ENCODE measurements around the gene SMIM17.
"Not testable (repeated sequence)": the region's sequence is repeated elsewhere in the genome, so short reads cannot be mapped to it uniquely, and the experiment has no call there.

Gene SMIM17

DNA sequence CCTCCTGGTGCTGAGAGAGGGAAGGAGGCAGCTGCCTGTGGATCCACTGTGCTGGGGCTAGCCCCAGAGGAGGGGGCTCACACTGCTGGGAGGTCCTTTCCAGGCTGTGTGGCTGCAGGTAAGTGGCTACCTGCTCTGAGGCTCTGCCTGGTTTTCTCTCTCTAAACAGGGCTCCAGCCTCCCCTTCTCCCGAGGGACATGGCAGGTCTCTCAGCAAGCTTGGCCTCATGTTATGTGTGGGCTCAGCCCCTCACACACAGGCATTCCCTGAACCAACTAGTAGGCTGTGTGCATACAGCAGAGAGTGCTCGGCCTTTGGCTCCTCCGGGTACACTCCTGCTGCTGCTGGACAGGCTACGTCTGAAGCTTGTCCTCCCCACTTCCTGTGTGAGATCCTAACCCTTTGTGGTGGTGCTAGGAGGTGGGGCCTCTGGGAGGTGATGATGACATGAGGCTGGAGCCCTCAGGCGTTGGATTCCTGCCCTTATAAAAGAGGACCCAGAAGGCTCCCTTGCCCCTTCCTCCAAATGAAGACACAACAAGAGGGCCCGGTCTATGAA, 24.4 kb downstream of the SMIM17 start:
- TF ChIP-seq, protein P1, sequence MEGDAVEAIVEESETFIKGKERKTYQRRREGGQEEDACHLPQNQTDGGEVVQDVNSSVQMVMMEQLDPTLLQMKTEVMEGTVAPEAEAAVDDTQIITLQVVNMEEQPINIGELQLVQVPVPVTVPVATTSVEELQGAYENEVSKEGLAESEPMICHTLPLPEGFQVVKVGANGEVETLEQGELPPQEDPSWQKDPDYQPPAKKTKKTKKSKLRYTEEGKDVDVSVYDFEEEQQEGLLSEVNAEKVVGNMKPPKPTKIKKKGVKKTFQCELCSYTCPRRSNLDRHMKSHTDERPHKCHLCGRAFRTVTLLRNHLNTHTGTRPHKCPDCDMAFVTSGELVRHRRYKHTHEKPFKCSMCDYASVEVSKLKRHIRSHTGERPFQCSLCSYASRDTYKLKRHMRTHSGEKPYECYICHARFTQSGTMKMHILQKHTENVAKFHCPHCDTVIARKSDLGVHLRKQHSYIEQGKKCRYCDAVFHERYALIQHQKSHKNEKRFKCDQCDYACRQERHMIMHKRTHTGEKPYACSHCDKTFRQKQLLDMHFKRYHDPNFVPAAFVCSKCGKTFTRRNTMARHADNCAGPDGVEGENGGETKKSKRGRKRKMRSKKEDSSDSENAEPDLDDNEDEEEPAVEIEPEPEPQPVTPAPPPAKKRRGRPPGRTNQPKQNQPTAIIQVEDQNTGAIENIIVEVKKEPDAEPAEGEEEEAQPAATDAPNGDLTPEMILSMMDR (IDR thresholded peaks at IDR 0.05; ENCODE audit: insufficient read depth, low read depth, low read length, missing control alignments), result no peak
- H3K4me3 ChIP-seq (ENCODE audit: low read depth, low read length), result no peak overlapping the region
- no peak for DNase-seq (ENCODE audit: low read depth)

DNA sequence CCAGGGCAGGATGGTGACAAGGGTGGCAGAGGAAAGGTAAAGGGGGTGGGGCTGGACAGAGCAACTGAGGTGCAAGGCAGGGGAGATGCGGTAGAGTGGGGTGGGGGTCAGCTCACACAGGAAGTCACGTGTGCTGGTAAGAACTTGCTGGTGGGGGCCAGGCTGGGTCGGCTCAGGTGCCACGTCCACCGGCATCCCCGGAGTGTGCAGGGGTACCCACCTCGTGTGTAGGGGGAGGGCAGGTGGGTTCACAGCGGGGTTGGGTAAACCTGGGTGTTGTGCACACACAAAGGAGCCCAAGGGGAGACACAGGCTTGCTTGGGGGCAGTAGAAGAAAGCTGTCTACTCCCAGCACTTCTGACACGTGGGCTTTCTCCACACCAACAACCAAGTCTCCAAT, 25.7 kb downstream of the SMIM17 start:
- TF ChIP-seq, protein P1 (IDR thresholded peaks at IDR 0.05; ENCODE audit: insufficient read depth, low read depth, low read length, missing control alignments), result no peak
- no peak for DNase-seq (ENCODE audit: low read depth)
- no peak overlapping the region for H3K4me3 ChIP-seq (ENCODE audit: low read depth, low read length)

DNA sequence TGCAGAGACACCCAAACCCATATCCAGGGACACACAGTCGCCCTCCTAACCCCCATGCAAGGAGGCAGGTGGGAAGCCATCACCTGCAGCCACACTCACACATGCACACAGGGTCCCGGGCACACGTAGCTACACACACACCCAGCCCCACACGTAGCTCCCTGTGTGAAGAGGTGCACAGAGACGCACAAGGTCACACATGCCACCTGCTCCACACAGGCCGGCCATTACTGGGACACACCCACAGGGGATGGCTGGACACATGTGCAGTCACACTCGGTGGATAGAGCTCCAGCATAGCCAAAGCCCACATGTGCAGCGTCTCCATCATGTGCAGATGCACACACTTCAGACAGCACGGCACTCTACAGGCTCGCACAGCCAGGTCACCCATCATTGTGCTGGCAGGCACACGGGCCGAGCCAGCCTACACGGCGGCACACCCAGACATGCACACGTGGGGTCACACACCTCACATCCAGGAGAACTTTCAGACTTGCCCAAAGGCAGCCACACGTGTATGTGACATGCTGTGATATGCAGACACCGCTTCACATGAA, 27.5 kb downstream of the SMIM17 start:
- TF ChIP-seq, protein P1 (IDR thresholded peaks at IDR 0.05; ENCODE audit: insufficient read depth, low read depth, low read length, missing control alignments), result no peak
- DNase-seq (ENCODE audit: low read depth), result no peak
- H3K4me3 ChIP-seq (ENCODE audit: low read depth, low read length), result no peak overlapping the region

DNA sequence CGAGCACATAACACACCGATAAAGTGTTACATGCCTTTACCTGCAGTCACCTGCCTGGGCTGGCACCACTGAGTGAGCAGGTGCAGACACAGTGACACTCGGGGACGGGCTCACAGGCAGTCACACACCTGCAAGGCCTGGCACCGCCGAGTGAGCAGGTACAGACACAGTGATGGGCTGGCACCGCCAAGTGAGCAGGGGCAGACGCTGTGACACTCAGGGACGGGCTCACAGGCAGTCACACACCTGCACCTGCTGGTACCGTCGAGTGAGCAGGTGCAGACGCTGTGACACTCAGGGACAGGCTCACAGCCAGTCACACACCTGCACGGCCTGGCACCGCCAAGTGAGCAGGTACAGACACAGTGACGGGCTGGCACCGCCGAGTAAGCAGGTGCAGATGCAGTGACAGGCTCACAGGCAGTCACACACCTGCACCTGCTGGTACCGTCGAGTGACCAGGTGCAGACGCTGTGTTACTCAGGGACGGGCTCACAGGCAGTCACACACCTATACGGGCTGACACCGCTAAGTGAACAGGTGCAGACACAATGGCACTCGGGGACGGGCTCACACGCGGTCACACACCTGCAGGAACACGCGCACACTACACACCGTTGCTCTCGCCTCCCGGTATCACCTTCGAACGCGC, 28.1 kb downstream of the SMIM17 start:
- no peak overlapping the region for H3K4me3 ChIP-seq (ENCODE audit: low read depth, low read length)

DNA sequence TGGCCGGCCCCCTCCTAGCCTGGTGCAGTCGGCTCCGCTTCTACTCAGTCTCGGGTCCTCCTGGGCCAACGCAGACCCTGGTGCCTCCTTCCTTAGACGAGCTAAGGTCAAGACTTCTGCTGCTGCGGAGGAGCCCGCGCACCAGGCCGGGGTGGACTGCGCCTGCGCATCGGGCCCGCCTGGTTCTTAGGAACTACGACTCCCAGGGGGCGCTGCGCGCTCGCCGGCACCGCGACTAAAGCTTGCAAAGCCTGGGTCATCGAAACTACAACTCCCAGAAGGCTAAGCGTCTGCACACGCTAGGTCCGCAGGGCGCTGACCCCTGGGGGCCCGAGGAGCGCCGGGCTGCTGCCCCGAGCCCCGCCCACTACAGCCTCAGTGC, 28.6 kb downstream of the SMIM17 start, which contains the start of gene ZNF835:
Gene ZNF835, minus strand, starts transcription at position 145 of the 382 bp plus-strand sequence. CDS start 6,559 bp downstream, outside the sequence.
- H3K4me3 ChIP-seq (ENCODE audit: low read depth, low read length), result no peak within 1 kb of the TSS
- TF ChIP-seq, protein P1 (IDR thresholded peaks at IDR 0.05; ENCODE audit: insufficient read depth, low read depth, low read length, missing control alignments), result no peak
- DNase-seq (ENCODE audit: low read depth), result peak; percentile 59

More for the DNA sequence above, 28.1 kb downstream of the SMIM17 start:
- TF ChIP-seq, protein P1 (IDR thresholded peaks at IDR 0.05; ENCODE audit: insufficient read depth, low read depth, low read length, missing control alignments), result no peak
- no peak for DNase-seq (ENCODE audit: low read depth)

DNA sequence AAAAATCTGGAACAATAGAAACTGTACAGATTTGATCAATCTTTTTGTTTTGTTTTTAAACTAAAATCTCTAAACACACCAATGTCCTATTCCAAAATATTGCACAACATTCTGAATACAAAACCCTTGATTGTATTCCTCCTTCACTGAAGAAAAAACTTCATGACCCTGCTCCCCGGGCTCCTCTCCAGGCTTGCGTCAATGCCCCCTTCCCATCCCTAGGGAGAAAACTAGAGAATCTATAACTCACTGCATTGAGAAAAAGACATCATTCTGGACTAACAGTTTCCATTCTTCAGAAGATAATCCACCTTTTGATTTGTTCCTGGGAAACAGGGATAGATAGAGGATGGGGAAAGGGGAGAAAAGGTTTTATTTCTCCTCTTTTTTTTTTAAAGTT, 29.7 kb downstream of the SMIM17 start:
- not testable (repeated sequence) for H3K4me3 ChIP-seq (ENCODE audit: low read depth, low read length); DNase-seq (ENCODE audit: low read depth)

DNA sequence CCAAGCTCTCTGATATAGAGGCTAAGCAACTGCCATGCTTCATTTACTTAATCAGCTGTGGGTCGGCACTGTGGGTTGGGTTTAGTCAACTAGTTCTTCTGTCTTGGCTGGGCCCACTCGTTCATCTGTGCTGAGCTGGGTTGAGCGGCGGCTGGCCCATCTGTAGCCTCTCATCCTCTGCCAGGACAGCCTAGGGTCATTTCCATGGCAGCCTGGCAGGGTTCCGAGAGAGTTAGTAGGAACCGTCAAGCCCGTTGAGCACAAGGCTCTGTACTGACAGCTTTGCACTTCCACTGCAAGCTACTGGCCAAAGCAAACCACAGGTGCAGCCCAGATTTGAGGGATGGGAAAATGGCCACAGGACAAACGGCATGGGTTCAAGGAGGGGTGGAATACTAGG, 35.2 kb downstream of the SMIM17 start:
- TF ChIP-seq, protein P1 (IDR thresholded peaks at IDR 0.05; ENCODE audit: insufficient read depth, low read depth, low read length, missing control alignments), result no peak
- DNase-seq (ENCODE audit: low read depth), result no peak
- no peak overlapping the region for H3K4me3 ChIP-seq (ENCODE audit: low read depth, low read length)
